Stimulated activated naive CD8-positive, alpha-beta T cell treated with anti-CD3 and anti-CD28 coated beads, Interleukin-15, Interleukin-2, amounts not matched to agents 100 ng/mL and 50 ng/mL, for 24 hours (primary cell): ENCODE data around the gene SLCO6A1.

Source experiments
- H3K27ac Mint-ChIP-seq: one replicate; pipeline ENCODE4 v1.8.0; 2021; ENCODE audit warnings: mild to moderate bottlenecking, mixed read lengths
- H3K27me3 Mint-ChIP-seq: one replicate; pipeline ENCODE4 v1.8.0; 2021; ENCODE audit warnings: mixed read lengths
- H3K36me3 Mint-ChIP-seq: one replicate; pipeline ENCODE4 v1.8.0; 2021; ENCODE audit warnings: low read depth, mixed read lengths
- H3K4me1 Mint-ChIP-seq: one replicate; pipeline ENCODE4 v1.8.0; 2021; ENCODE audit warnings: low read depth, mixed read lengths
- H3K4me3 Mint-ChIP-seq: one replicate; pipeline ENCODE4 v1.8.0; 2021; ENCODE audit warnings: mild to moderate bottlenecking, mixed read lengths
- H3K9me3 Mint-ChIP-seq: one replicate; pipeline ENCODE4 v1.8.0; 2021; ENCODE audit warnings: mixed read lengths

SLCO6A1 gene

DNA sequence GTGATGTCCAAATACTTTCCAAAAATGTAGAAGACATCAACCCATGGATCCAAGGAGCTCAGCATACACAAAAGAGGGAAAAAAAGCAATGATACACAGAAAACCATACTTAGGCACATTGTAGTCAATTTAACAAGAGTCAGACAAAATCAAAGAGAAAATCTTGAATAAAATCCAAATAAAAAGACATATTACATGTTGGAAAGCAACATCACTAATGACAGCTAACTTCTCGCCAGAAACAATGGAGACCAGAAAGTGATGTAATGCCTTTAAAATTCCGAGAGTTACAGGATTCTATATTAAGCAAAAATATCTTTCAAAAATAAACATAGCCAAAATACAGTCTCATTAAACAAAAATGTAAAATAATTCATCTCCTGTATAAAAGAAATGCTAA is 122.9 kb downstream of the SLCO6A1 start:
- H3K36me3 Mint-ChIP-seq, result no peaks in the 10 kb centered on the region
- no peak overlapping the region for H3K4me3 Mint-ChIP-seq

DNA sequence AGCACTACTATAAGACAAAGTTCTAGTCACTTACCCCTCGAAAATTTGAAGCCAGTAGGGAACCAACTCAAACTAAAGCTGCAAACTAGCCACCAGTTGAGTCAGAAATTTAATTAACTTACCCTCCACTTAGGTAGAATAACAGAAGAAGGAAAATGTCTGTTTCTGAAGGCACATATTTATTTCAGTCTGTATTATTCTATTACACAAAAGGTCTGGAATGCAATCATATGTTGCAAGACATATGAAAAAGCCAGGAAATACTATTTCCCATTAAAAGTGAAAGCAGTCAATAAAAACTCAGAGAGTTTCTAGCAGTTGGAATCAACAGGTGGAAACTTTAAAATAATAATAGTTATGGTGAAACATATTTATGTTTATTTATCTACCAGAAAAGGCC is 123.5 kb downstream of the SLCO6A1 start:
- H3K4me3 Mint-ChIP-seq, result no peak overlapping the region
- H3K4me1 Mint-ChIP-seq, result no peaks in the 10 kb centered on the region

More for the DNA sequence above, 122.9 kb downstream of the SLCO6A1 start:
- H3K27me3 Mint-ChIP-seq, result no peaks in the 10 kb centered on the region
- no peak overlapping the region for H3K27ac Mint-ChIP-seq
- no peaks in the 10 kb centered on the region for H3K4me1 Mint-ChIP-seq
- H3K9me3 Mint-ChIP-seq, result no peaks in the 10 kb centered on the region

DNA sequence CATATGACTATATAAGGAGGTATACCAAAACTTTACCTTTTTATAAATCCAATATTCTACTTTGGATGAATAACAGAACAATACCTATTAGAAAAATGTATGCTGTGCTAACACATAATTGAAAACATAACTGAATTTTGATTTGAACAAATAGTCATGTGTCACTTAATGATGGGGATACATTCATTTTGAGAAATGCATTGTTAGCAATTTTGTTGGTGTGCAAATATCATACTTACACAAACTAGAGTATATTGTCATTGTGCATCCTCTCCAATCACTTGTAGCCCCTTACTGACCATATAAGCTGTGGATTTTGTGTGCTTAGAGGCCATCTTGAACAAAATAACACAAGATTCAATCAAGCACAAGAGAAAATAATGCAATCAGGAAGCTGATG is 130.4 kb downstream of the SLCO6A1 start:
- H3K36me3 Mint-ChIP-seq, result no peaks in the 10 kb centered on the region
- no peaks in the 10 kb centered on the region for H3K27me3 Mint-ChIP-seq

More for the DNA sequence above, 123.5 kb downstream of the SLCO6A1 start:
- no peaks in the 10 kb centered on the region for H3K9me3 Mint-ChIP-seq
- H3K27me3 Mint-ChIP-seq, result no peaks in the 10 kb centered on the region
- H3K27ac Mint-ChIP-seq, result no peak overlapping the region
- no peaks in the 10 kb centered on the region for H3K36me3 Mint-ChIP-seq

DNA sequence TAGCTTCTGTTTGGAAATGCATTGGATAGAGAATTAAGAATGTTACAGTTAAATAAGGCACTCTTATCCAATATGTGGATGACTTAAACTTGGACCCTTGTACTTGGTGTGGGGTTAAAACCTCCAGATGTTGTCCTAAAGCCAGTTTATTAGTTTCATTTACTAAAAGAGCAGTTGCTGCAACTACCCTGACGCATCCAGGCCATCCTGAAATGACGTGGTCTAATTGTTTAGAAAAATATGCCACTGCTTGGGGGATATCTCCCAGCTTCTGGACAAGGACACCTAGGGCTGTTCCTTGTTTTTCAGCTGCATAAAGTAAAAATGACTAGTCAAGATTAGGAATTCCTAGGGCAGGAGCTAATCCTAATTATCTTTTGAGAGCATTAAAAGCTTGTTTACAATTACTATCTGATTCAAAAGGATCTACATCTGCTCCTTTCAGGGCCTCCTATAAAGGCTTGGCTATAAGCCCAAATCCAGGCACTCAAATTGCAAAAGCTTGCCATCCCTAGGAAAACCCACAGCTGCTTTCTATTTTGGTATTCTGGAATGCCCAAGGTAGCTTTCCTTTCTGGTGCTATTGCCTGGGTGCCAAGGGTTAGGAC is 157.0 kb downstream of the SLCO6A1 start:
- Mint-ChIP-seq H3K4me1 (no peaks in the 10 kb centered on the region), H3K9me3 (no peaks in the 10 kb centered on the region), H3K27me3 (no peaks in the 10 kb centered on the region), H3K4me3 (no peak overlapping the region), H3K36me3 (no peaks in the 10 kb centered on the region), H3K27ac (no peak overlapping the region)

More for the DNA sequence above, 130.4 kb downstream of the SLCO6A1 start:
- no peaks in the 10 kb centered on the region for H3K9me3 Mint-ChIP-seq
- no peak overlapping the region for H3K27ac Mint-ChIP-seq
- no peaks in the 10 kb centered on the region for H3K4me1 Mint-ChIP-seq
- no peak overlapping the region for H3K4me3 Mint-ChIP-seq

DNA sequence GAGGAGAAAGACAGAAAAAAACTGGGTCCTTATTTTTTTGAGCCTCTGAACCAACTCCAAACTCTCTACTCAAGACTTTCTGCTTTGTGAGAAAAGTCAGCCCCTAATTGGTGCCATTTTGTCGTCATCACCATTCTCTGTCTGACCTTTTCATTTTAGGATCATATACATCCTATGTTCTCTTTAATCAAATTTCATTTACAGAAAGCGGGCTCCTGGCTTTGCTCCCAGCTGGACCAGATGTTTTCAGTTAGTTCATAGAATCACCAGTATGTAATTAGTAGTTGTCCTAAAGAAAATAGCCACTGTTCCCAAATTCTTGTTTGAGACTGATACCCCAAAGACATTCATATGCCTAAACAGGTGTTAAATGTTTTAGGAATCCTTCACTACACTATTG is 174.1 kb downstream of the SLCO6A1 start:
- no peak overlapping the region for H3K4me3 Mint-ChIP-seq
- H3K27ac Mint-ChIP-seq, result no peak overlapping the region
- no peaks in the 10 kb centered on the region for H3K27me3 Mint-ChIP-seq
- H3K9me3 Mint-ChIP-seq, result no peaks in the 10 kb centered on the region
- H3K4me1 Mint-ChIP-seq, result no peaks in the 10 kb centered on the region
- H3K36me3 Mint-ChIP-seq, result no peaks in the 10 kb centered on the region
